ENCODE data around the gene BMAL1.

The BMAL1 gene

GRCh38 chr11:13343931-13344717 lies 66.5 kb downstream of the BMAL1 start:
- peak; percentile 83 for DNase-seq (ENCODE audit: low spot score)

- DNase-seq (ENCODE audit: low spot score) = no peak
These were observed 67.2 kb downstream of the BMAL1 start for GRCh38 chr11:13344818-13345217.

GRCh38 chr11:13346470-13346869 lies 68.9 kb downstream of the BMAL1 start:
- no peak for DNase-seq (ENCODE audit: low spot score)

- no peak for DNase-seq (ENCODE audit: low spot score)
These were observed 70.3 kb downstream of the BMAL1 start for GRCh38 chr11:13347901-13348300.

- no peak for DNase-seq (ENCODE audit: low spot score)
These were observed 70.7 kb downstream of the BMAL1 start for GRCh38 chr11:13348305-13348704.

GRCh38 chr11:13349046-13349445 lies 71.5 kb downstream of the BMAL1 start:
- no peak for DNase-seq (ENCODE audit: low spot score)

GRCh38 chr11:13349581-13349980 lies 72.0 kb downstream of the BMAL1 start:
- no peak for DNase-seq (ENCODE audit: low spot score)

GRCh38 chr11:13352711-13353110 lies 75.1 kb downstream of the BMAL1 start:
- DNase-seq (ENCODE audit: low spot score) = no peak

- peak; percentile 31 for DNase-seq (ENCODE audit: low spot score)
These were observed 76.7 kb downstream of the BMAL1 start for GRCh38 chr11:13354335-13354734.

- DNase-seq (ENCODE audit: low spot score) = no peak
These were observed 77.6 kb downstream of the BMAL1 start for GRCh38 chr11:13355191-13355590.

- no peak for DNase-seq (ENCODE audit: low spot score)
These were observed 79.6 kb downstream of the BMAL1 start for GRCh38 chr11:13357232-13357631.

- DNase-seq (ENCODE audit: low spot score) = peak; percentile 35
These were observed 81.1 kb downstream of the BMAL1 start for GRCh38 chr11:13358596-13359270.

GRCh38 chr11:13362596-13363109 lies 85.1 kb downstream of the BMAL1 start:
- no peak for DNase-seq (ENCODE audit: low spot score)

GRCh38 chr11:13364388-13364787 lies 86.8 kb downstream of the BMAL1 start:
- no peak for DNase-seq (ENCODE audit: low spot score)

GRCh38 chr11:13366266-13367026 lies 88.9 kb downstream of the BMAL1 start:
- DNase-seq (ENCODE audit: low spot score) = no peak

- DNase-seq (ENCODE audit: low spot score) = no peak
These were observed 89.5 kb downstream of the BMAL1 start for GRCh38 chr11:13367115-13367514.

GRCh38 chr11:13368041-13368446 lies 90.5 kb downstream of the BMAL1 start:
- peak; percentile 26 for DNase-seq (ENCODE audit: low spot score)

GRCh38 chr11:13373216-13373615 lies 95.6 kb downstream of the BMAL1 start:
- no peak for DNase-seq (ENCODE audit: low spot score)

GRCh38 chr11:13375798-13376197 lies 98.2 kb downstream of the BMAL1 start:
- no peak for DNase-seq (ENCODE audit: low spot score)

- DNase-seq (ENCODE audit: low spot score) = no peak
These were observed 98.8 kb downstream of the BMAL1 start for GRCh38 chr11:13376402-13376801.

GRCh38 chr11:13376838-13377237 lies 99.2 kb downstream of the BMAL1 start:
- DNase-seq (ENCODE audit: low spot score) = no peak

GRCh38 chr11:13378316-13378715 lies 100.7 kb downstream of the BMAL1 start:
- no peak for DNase-seq (ENCODE audit: low spot score)

GRCh38 chr11:13380731-13381130 lies 103.1 kb downstream of the BMAL1 start:
- no peak for DNase-seq (ENCODE audit: low spot score)

Data from AG08395 (cell line).